ENCODE results near the gene SHANK3. TPM values are rescaled to one million over a fixed set of nuclear protein-coding genes. Genes with fewer than 3 reads are reported as not detected.

Gene SHANK3
- total and polyA plus RNA-seq, 2 of the 8 experiments (the other 6 are each of a cell fraction or from before 2014, with no cell fraction given), result 1.5 to 6.0 TPM

GRCh38 chr22:50702821-50703725 lies 30.4 kb downstream of the SHANK3 start (continued):
- TF ChIP-seq SP2 (IDR thresholded peaks at IDR 0.05; ENCODE audit: low read length), result no peak
- no peak for TF ChIP-seq RAD21 (IDR thresholded peaks at IDR 0.05 in 1 of 2, conservative IDR thresholded peaks at IDR 0.05 in 1 of 2; ENCODE audit: low read depth in 2 of 2, low read length in 2 of 2)
- no peak for TF ChIP-seq KDM5A (IDR thresholded peaks at IDR 0.05; ENCODE audit: low read length)
- no peak for TF ChIP-seq CREB1 (IDR thresholded peaks at IDR 0.05)
- TF ChIP-seq CHD7 (IDR thresholded peaks at IDR 0.05; ENCODE audit: insufficient replicate concordance, low read length), result no peak
- no peak for TF ChIP-seq ASH2L (IDR thresholded peaks at IDR 0.05; ENCODE audit: low read length)
- TF ChIP-seq CHD1 (IDR thresholded peaks at IDR 0.05; ENCODE audit: low read depth, low read length), result no peak
- no peak for TF ChIP-seq TCF12 (IDR thresholded peaks at IDR 0.05; ENCODE audit: low read depth, low read length)
